ENCODE measurements around the gene ZACN.
"Not testable (repeated sequence)": the region's sequence is repeated elsewhere in the genome, so short reads cannot be mapped to it uniquely, and the experiment has no call there.

ZACN gene

GRCh38 chr17:76078860-76079534, at the start of gene ZACN:
TSS of gene ZACN (plus strand) at chr17:76079182. CDS start at chr17:76079265, 83 bp downstream.
- no peak for DNase-seq

GRCh38 chr17:76032073-76032779, 46.8 kb upstream of the ZACN start:
- no peak for DNase-seq

GRCh38 chr17:76032780-76033108, 46.2 kb upstream of the ZACN start:
- no peak for DNase-seq

- DNase-seq, result no peak
Measured at GRCh38 chr17:76033139-76033538, 45.8 kb upstream of the ZACN start.

GRCh38 chr17:76034428-76035350, 44.3 kb upstream of the ZACN start:
- DNase-seq, result peak; percentile 29

GRCh38 chr17:76036497-76037261, 42.3 kb upstream of the ZACN start:
- DNase-seq, result no peak

GRCh38 chr17:76038050-76038449, 40.9 kb upstream of the ZACN start:
- DNase-seq, result no peak

GRCh38 chr17:76039121-76039520, 39.9 kb upstream of the ZACN start:
- no peak for DNase-seq

- no peak for DNase-seq
Measured at GRCh38 chr17:76040376-76040775, 38.6 kb upstream of the ZACN start.

GRCh38 chr17:76042868-76043267, 36.1 kb upstream of the ZACN start:
- not testable (repeated sequence) for DNase-seq

GRCh38 chr17:76044475-76045007, 34.4 kb upstream of the ZACN start:
- DNase-seq, result not testable (repeated sequence)

- DNase-seq, result no peak
Measured at GRCh38 chr17:76046064-76046463, 32.9 kb upstream of the ZACN start.

GRCh38 chr17:76048025-76048605, 30.9 kb upstream of the ZACN start:
- DNase-seq, result no peak

GRCh38 chr17:76048711-76049110, 30.3 kb upstream of the ZACN start:
- no peak for DNase-seq

- no peak for DNase-seq
Measured at GRCh38 chr17:76049239-76049638, 29.7 kb upstream of the ZACN start.

- DNase-seq, result no peak
Measured at GRCh38 chr17:76049836-76050537, 29.0 kb upstream of the ZACN start.

- DNase-seq, result no peak
Measured at GRCh38 chr17:76050538-76051467, 28.2 kb upstream of the ZACN start.

GRCh38 chr17:76051561-76051960, 27.4 kb upstream of the ZACN start:
- no peak for DNase-seq

- DNase-seq, result no peak
Measured at GRCh38 chr17:76053246-76054111, 25.5 kb upstream of the ZACN start.
